ENCODE measurements around the gene FNBP1. TPM values are rescaled to one million over a fixed set of nuclear protein-coding genes. Genes with fewer than 3 reads are reported as not detected.

The FNBP1 gene
- total and polyA plus RNA-seq, 2 experiments from 2014 or later = 19.5 to 21.0 TPM

DNA sequence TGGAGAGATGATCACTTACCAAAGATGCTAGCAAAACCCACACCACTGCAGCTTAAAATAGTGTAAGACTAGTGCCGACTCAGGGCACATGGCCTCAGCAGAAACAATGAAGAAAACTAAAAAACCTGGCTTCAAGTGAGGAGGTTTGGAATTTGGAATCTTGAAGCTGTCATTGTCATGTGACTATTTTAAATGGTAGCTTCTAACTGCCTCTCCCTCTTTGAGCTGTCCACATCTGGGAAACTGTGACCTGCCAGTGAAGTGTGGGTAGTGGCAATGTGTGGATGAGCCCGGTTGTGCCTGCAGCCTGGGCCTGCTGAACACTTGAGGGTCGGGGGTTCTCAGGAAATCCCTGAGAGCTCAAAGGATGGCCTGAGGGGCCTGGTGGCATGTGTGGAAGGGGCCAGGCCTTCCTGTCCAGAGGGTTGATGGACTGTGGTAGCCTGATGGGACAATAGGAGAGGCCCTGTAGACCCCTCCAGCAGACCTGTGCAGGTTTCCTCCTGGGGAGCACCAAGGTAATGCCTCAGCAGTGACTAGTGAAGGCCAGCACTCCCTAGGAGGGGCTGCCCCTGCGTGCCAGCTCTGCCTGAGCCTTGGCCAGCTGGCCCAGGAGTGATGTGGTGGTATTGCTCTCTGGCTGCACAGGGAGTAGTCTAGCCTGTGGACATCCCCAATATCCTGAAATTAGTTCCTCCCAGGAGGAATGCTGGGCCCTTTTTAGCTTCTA, 194.1 kb downstream of the FNBP1 start:
- no peak overlapping the region for H2AFZ ChIP-seq
- no peaks in the 10 kb centered on the region for H3K79me2 ChIP-seq
- no peak overlapping the region for H3K4me3 ChIP-seq
- TF ChIP-seq, protein P1, sequence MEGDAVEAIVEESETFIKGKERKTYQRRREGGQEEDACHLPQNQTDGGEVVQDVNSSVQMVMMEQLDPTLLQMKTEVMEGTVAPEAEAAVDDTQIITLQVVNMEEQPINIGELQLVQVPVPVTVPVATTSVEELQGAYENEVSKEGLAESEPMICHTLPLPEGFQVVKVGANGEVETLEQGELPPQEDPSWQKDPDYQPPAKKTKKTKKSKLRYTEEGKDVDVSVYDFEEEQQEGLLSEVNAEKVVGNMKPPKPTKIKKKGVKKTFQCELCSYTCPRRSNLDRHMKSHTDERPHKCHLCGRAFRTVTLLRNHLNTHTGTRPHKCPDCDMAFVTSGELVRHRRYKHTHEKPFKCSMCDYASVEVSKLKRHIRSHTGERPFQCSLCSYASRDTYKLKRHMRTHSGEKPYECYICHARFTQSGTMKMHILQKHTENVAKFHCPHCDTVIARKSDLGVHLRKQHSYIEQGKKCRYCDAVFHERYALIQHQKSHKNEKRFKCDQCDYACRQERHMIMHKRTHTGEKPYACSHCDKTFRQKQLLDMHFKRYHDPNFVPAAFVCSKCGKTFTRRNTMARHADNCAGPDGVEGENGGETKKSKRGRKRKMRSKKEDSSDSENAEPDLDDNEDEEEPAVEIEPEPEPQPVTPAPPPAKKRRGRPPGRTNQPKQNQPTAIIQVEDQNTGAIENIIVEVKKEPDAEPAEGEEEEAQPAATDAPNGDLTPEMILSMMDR (IDR thresholded peaks at IDR 0.05; ENCODE audit: poor library complexity) = no peak
- TF ChIP-seq EZH2phosphoT487 (IDR thresholded peaks at IDR 0.05; ENCODE audit: low read depth, severe bottlenecking, unreplicated experiment) (no peak), EZH2 (IDR thresholded peaks at IDR 0.05; ENCODE audit: borderline replicate concordance) (no peak)
- no peaks in the 10 kb centered on the region for H3K36me3 ChIP-seq (replicated peaks; ENCODE audit: insufficient read depth, low read depth)
- WGBS (ENCODE audit: low lambda C conversion rate, missing lambda C conversion rate) = 82% methylated on average over 4 of the region's 4 CpGs
- H3K27me3 ChIP-seq = no peaks in the 10 kb centered on the region
- no peaks in the 10 kb centered on the region for H3K4me1 ChIP-seq (ENCODE audit: insufficient read depth)
- H3K9me2 ChIP-seq (replicated peaks; ENCODE audit: insufficient read depth) = no peaks in the 10 kb centered on the region
- DNase-seq (ENCODE audit: low spot score) = no peak
- no peaks in the 10 kb centered on the region for H4K20me1 ChIP-seq (ENCODE audit: insufficient read depth, poor library complexity, severe bottlenecking)
- H3K9me3 ChIP-seq (ENCODE audit: low read depth) = no peaks in the 10 kb centered on the region
- no peak overlapping the region for H3K27ac ChIP-seq
- no peak overlapping the region for H3K4me2 ChIP-seq

DNA sequence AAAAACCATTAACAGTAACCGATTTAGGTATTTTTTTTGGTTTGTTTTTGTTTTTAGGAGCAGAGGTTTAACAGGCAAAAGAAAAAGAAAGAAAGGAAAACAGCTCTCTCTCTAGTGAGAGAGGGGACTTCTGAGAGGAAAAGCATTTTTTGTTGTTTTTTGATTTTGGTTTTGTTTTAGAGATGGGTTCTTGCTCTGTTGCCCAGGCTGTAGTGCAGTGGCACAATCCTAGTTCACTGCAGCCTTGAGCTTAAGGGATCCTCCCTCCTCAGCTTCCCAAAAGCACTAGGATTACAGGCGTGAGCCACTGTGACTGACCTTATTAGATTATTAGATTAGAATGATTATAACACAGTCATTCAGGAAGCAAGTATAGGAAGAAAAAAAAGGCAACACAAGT, 197.6 kb downstream of the FNBP1 start:
- no peaks in the 10 kb centered on the region for H3K4me1 ChIP-seq (ENCODE audit: insufficient read depth)
- H4K20me1 ChIP-seq (ENCODE audit: insufficient read depth, poor library complexity, severe bottlenecking) = no peaks in the 10 kb centered on the region
- WGBS (ENCODE audit: low lambda C conversion rate, missing lambda C conversion rate) = 68% methylated on average over 2 of the region's 2 CpGs

DNA sequence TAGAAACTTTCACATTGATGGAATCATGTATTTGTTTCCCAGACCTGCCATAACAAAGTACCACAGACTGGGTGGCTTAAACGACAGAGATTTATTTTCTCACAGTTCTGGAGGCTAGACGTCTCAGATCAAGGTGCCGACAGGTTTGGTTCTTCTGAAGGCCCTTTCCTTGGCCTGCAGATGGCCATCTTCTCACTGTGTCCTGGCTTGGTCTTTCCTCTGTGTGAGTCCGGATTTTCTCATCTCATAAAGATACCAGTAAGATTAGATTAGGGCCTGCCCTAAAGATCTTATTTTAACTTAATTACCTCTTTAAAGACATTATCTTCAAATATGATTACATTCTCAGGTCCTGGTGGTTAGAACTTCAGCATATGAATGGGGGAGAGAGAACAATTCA, 201.9 kb downstream of the FNBP1 start:
- H3K36me3 ChIP-seq (replicated peaks; ENCODE audit: insufficient read depth, low read depth) = no peaks in the 10 kb centered on the region
- no peak for DNase-seq (ENCODE audit: low spot score)
- no peaks in the 10 kb centered on the region for H4K20me1 ChIP-seq (ENCODE audit: insufficient read depth, poor library complexity, severe bottlenecking)
- H2AFZ ChIP-seq = no peak overlapping the region
- TF ChIP-seq EZH2 (IDR thresholded peaks at IDR 0.05; ENCODE audit: borderline replicate concordance) = no peak
- no peak for TF ChIP-seq EZH2phosphoT487 (IDR thresholded peaks at IDR 0.05; ENCODE audit: low read depth, severe bottlenecking, unreplicated experiment)
- TF ChIP-seq, protein P1 (IDR thresholded peaks at IDR 0.05; ENCODE audit: poor library complexity) = no peak
- no peaks in the 10 kb centered on the region for H3K4me1 ChIP-seq (ENCODE audit: insufficient read depth)
- no peak overlapping the region for H3K4me3 ChIP-seq
- H3K27me3 ChIP-seq = no peaks in the 10 kb centered on the region
- no peak overlapping the region for H3K27ac ChIP-seq
- no peak overlapping the region for H3K4me2 ChIP-seq
- peaks cover 24% of the 10 kb centered on the region for H3K79me2 ChIP-seq
- 55% methylated on average over 4 of the region's 4 CpGs for WGBS (ENCODE audit: low lambda C conversion rate, missing lambda C conversion rate)
- H3K9me3 ChIP-seq (ENCODE audit: low read depth) = no peaks in the 10 kb centered on the region
- no peaks in the 10 kb centered on the region for H3K9me2 ChIP-seq (replicated peaks; ENCODE audit: insufficient read depth)

More for the DNA sequence above, 197.6 kb downstream of the FNBP1 start:
- Histone ChIP-seq H3K36me3 (replicated peaks; ENCODE audit: insufficient read depth, low read depth) (no peaks in the 10 kb centered on the region), H3K9me2 (replicated peaks; ENCODE audit: insufficient read depth) (no peaks in the 10 kb centered on the region), H3K4me2 (no peak overlapping the region), H3K27me3 (no peaks in the 10 kb centered on the region), H3K4me3 (no peak overlapping the region), H2AFZ (no peak overlapping the region), H3K27ac (no peak overlapping the region), H3K9me3 (ENCODE audit: low read depth) (no peaks in the 10 kb centered on the region), H3K79me2 (no peaks in the 10 kb centered on the region)
- no peak for DNase-seq (ENCODE audit: low spot score)
- TF ChIP-seq, protein P1 (IDR thresholded peaks at IDR 0.05; ENCODE audit: poor library complexity) = no peak
- no peak for TF ChIP-seq EZH2 (IDR thresholded peaks at IDR 0.05; ENCODE audit: borderline replicate concordance)
- no peak for TF ChIP-seq EZH2phosphoT487 (IDR thresholded peaks at IDR 0.05; ENCODE audit: low read depth, severe bottlenecking, unreplicated experiment)

Measured in hepatocyte (in vitro differentiated cells).